K562 (cell line): ENCODE results near the gene STK32C.

ENCODE experiments used
- MEIS2 ChIP-seq: fragments of 450-650 bp; IDR thresholded peaks from 2 replicates; pipeline ENCODE4 v1.6.1; 2014; ENCODE audit warnings: mild to moderate bottlenecking; ENCODE audit not compliant: partially characterized antibody
- MYBL2 ChIP-seq, 2 experiments: fragments of 450-650 bp in 1 of 2; sonication (generic) in 1 of 2; formaldehyde crosslinking in 1 of 2; IDR thresholded peaks; 2 replicates each; pipeline versions ENCODE4 v1.6.1 to v1.8.1; 2017 to 2022; ENCODE audit warnings: borderline replicate concordance in 1 of 2, inconsistent platforms in 1 of 2, low read depth in 1 of 2, mild to moderate bottlenecking in 1 of 2, missing genetic modification reagents in 1 of 2, moderate library complexity in 1 of 2

DNA sequence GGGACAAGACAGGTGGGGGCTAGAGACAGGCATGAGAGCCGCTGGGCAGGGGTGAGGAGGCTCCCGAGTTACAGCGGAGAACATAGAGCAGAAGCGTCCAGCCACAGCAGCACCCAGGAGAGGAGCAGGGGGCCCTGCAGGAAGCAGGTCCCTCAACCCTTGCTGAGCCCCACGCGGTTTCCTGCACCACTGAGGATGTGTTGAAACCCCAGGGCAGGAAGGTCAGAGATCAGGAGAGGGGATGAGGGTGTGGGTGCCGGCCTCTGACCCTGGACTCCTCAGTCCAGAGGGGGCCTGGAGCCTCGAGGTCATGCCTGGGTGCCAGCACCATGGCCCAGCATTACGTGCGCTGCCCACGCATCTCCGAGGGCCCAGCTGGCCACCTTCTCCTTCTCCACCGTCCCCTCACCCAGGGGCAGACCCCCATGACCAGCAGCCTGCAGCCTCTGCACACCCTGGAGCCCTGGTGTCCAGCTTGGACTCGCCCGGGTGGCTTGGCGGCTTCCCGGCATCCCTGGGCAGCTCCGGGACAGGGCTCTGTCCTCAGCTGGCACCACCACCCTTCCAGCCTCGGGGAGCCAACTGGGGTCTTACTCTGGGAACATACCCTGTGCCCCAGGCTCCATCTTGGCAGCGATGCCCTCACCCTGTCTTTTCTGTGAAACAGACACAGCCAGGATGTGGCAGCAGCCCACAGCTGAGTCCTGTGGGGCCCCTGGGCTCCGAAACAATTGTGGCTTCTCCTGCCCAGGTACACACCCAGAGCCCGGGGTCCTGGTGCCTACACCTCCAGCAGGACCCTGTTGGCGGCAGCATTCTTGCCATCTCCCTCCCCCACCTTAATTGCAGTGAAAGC, 52.0 kb downstream of the STK32C start:
- no peak for TF ChIP-seq MEIS2
- TF ChIP-seq MYBL2 (IDR thresholded peaks at IDR 0.05; ENCODE audit: low read depth) = no peak
- no peak for TF ChIP-seq MYBL2 (CRISPR knock-in tag; IDR thresholded peaks at IDR 0.05; ENCODE audit: borderline replicate concordance)
